ENCODE measurements around the gene ERMAP. TPM values are rescaled to one million over a fixed set of nuclear protein-coding genes. Genes with fewer than 3 reads are reported as not detected.

The ERMAP gene
- total and polyA plus RNA-seq, 9 of the 15 experiments (the other 6 are each of a cell fraction or from before 2014, with no cell fraction given): 8.0 to 31.4 (median 22.5) TPM

- H3K79me2 ChIP-seq (ENCODE audit: control insufficient read depth, insufficient read depth, low read length): no peaks in the 10 kb centered on the region
- no peak for FAIRE-seq
- no peak overlapping the region for H3K9ac ChIP-seq (ENCODE audit: insufficient read depth in 1 of 2, low read depth in 2 of 2, low read length in 2 of 2)
- no peaks in the 10 kb centered on the region for H3K27me3 ChIP-seq (ENCODE audit: control insufficient read depth in 2 of 2, insufficient read depth in 2 of 2, low read length in 2 of 2)
- DNase-seq (ENCODE audit: extremely low read depth in 1 of 4, low spot score in 3 of 4): no peak
- H3K36me3 ChIP-seq (ENCODE audit: control insufficient read depth, insufficient read depth, low read length): peaks cover 14% of the 10 kb centered on the region; the same call in 2 of the 3 replicates
- no peak overlapping the region for H2AFZ ChIP-seq (ENCODE audit: low read depth, low read length)
- in situ Hi-C loops (cut with MboI): no loop called here
- H3K9me3 ChIP-seq (replicated peaks; ENCODE audit: control insufficient read depth, insufficient read depth, low read depth, low read length): no peaks in the 10 kb centered on the region
- no peak overlapping the region for H3K4me2 ChIP-seq (ENCODE audit: insufficient read depth, low read length)
- ChIA-PET POLR2A (interaction anchor here (1.0 to 3.3 kb wide), 4 partner anchors 10 to 37 kb away, joined by 3 to 22 read pairs (median 4); partner anchors contain the start of genes ERMAP and SVBP), CTCF (ENCODE audit: low intra/inter-chr PET ratio) (no interaction called here)
- intact Hi-C loops (cut with micrococcal nuclease): no loop called here
- H3K27ac ChIP-seq (ENCODE audit: extremely low read depth, low read depth, low read length): no peak overlapping the region
- H3K4me3 ChIP-seq: no peak overlapping the region
- H3K4me1 ChIP-seq (replicated peaks in 1 of 2; ENCODE audit: control insufficient read depth in 2 of 2, insufficient read depth in 2 of 2, low read length in 2 of 2): no peaks in the 10 kb centered on the region
- H3K9me1 ChIP-seq (ENCODE audit: control insufficient read depth, insufficient read depth, low read length): no peaks in the 10 kb centered on the region
- BruUV-seq (replicated peaks): no TSS peak
- ATAC-seq: no peak
- no peaks in the 10 kb centered on the region for H4K20me1 ChIP-seq (replicated peaks; ENCODE audit: control insufficient read depth, insufficient read depth, low read length)
- TF ChIP-seq CREBBP (IDR thresholded peaks at IDR 0.05; ENCODE audit: low read depth, low read length) (no peak), SIRT6 (IDR thresholded peaks at IDR 0.05; ENCODE audit: low read depth, low read length) (no peak), POLR2G (IDR thresholded peaks at IDR 0.05; ENCODE audit: low read depth, low read length) (no peak), NR0B1 (IDR thresholded peaks at IDR 0.05; ENCODE audit: partially characterized antibody) (no peak), PHF21A (IDR thresholded peaks at IDR 0.05; ENCODE audit: borderline replicate concordance, low read depth) (no peak), IRF9 (tag; IDR thresholded peaks at IDR 0.05) (no peak), ZNF347 (CRISPR knock-in tag; IDR thresholded peaks at IDR 0.05; ENCODE audit: low read depth) (no peak), ZFP1 (CRISPR knock-in tag; IDR thresholded peaks at IDR 0.05) (no peak), PRDM10 (IDR thresholded peaks at IDR 0.05; ENCODE audit: partially characterized antibody) (no peak), SMARCA5 (IDR thresholded peaks at IDR 0.05) (no peak), CBX1 (IDR thresholded peaks at IDR 0.05; ENCODE audit: low read depth) (no peak), IRF2 (CRISPR knock-in tag; IDR thresholded peaks at IDR 0.05) (no peak), PCBP2 (IDR thresholded peaks at IDR 0.05; ENCODE audit: low read depth, low read length, poor library complexity, severe bottlenecking) (no peak), HES1 (IDR thresholded peaks at IDR 0.05; ENCODE audit: low read depth) (no peak), FOXA3 (CRISPR knock-in tag; conservative IDR thresholded peaks at IDR 0.05 in 1 of 2, IDR thresholded peaks at IDR 0.05 in 1 of 2) (no peak)
Observed at GRCh38 chr1:42806171-42806570, 10.8 kb upstream of the ERMAP start.

All from K562 (cell line).